Measurements from ENCODE around the gene TNC.

Gene TNC

DNA sequence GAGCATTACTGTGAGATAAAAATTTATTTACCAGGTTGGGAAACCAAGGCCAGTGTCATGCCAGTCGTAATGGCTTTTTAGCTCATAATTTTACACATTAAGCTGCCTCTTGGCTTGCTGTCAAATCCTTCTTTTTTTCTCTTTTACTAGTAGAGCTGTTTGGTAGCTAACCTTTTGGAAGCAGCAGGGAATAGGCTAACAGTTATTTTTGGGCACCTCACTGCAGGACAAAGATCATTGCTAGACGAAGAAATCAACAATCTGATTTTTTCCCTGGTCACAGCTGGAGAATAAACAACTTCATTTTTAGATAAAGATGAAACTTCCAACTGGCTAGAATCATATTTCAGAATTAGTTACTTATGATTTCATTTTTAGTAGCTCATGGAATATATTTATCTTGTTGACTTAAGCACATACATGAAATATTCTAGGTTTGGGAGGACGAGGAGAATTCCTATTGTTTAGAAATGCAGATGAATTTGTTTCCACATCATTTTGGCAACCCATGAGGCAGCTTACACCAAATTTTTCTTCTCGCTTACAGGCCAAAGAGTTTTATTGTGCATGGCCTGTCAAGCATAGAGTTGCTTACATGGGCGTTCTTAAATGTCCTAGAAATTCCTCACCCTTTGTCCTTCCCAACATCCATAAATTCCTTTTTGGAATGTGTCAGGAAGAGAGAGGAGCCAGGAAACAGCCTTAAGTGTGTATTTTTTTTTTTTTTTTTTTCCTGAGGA is 19.6 kb downstream of the TNC start:
- no peak for DNase-seq

DNA sequence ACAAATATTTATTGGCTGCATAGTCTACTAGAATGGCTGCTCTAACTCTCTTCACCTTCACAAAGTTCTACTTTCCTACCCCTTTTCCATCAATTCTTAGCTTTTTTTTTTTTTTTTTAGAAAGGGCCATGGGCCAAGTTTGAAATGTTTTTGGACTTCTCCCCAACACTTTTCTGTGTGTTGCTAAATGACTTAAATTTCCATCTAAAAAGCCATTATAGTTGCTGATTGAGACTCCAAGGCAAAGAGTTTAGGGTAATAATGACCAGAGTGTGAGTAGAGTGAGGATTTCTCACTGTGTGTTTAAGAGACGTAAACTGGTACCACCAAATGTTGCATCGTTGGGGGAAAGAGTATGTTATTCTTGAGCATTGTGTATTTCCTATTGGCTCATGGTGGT is 24.4 kb downstream of the TNC start:
- DNase-seq: no peak

DNA sequence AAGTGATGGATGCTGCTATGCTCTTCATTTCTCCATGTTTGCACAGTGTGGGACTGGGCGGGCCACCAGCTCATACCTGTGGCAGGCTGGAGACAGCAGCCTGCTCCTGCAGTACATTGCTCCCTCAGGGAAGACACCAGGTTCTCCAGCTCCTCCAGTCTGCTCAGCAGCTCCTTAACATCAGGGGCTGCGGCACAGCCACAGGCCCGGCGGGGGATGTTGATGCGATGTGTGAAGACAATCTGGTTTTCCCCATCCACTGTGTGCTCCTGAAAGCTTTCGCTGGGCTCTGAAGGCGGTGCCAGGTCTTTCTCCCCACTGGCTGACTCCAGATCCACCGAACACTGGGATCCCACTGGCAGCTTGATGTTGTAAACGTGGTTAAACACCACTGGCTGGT is 27.5 kb downstream of the TNC start:
- DNase-seq: no peak

DNA sequence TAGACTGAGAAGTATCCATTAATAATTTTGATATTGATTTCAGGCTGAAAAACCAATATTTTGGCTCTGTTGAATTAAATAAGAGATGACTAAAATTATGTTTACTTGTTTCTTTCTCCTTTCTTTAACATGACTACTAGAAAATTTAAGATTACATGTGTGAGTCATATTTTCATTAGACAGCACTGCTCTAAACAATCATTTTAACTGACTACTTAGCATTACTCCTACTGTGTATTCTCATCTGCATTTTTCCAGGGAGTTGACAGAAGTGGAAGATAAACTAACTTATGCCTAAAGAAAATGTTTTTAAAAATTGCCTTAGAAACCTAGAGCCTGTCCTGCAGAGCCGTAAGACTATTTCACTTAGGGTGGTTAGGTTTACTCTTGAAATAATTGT is 29.1 kb downstream of the TNC start:
- no peak for DNase-seq

DNA sequence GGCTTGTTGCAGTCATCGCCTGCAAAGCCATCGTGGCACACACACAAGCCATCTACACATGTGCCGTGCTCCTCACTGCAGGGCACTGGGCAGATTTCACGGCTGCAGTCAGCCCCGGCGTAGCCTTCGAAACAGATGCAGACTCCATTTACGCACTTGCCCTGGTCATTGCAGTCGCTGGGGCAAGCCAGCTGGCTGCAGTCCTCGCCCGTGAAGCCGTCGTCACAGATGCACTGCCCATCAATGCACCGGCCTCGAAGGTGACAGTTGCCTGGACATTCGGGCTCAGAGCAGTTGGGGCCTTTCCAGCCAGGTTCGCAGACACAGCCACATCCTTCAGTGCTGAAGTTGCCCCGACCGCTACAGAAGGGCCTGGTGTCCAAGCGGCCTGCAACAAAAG is 31.1 kb downstream of the TNC start:
- no peak for DNase-seq

DNA sequence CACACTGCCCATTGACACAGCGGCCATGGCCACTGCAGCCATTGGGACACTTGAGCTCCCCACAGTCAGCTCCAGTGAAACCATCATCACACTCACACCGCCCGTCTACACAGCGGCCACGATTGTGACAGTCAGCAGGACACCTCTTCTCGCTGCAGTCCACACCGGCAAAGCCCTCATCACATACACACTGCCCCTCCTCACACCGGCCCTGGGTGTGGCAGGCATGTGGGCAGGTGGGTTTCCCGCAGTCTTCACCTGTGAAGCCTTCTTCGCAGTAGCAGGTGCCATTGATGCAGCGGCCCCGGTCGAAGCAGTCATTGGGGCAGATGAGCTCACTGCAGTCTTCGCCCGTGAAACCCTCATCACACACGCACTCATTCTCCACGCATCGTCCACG is 31.5 kb downstream of the TNC start:
- DNase-seq: no peak

DNA sequence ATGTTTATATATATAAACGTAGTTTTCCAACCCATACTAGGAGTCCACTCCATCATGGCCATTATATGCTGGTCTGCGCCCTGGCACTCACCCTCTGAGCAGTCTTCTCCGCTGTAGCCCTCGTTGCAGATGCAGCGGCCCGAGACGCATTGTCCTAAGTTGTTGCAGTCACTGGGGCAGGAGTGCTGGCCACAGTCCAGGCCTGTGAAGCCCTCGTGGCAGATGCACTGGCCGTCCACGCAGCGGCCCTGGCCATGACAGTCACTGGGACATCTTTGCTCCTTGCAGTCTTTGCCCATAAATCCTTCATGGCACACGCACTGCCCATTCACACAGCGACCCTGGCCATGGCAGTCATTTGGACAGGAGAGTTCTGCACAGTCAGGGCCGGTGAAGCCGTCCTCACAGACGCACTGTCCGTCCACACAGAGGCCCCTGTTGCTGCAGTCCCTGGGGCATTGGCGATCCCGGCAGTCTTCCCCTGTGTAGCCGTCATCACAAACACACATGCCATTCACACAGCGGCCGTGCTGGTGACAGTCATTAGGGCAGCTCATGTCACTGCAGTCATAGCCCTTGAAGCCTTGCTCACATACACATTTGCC is 32.1 kb downstream of the TNC start:
- no peak for DNase-seq

DNA sequence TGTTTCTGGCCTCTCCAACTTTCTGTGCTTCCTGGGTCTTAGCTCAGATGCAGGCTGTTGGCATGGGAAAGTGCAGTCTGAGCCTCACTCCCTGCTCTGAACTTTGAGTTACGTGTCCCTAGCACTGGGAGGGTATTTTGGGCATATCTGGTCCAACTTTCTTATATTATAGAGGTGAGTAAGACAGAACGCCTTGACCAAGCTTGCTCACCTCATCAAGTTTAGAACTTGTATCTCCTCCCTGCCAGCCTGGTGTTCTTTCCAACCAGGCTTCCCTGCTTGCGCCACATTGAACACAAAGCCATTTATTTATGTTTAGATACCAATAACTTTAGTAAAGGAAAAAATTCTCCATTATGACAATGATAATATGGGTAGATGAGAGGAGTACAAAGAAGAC is 33.2 kb downstream of the TNC start:
- no peak for DNase-seq

DNA sequence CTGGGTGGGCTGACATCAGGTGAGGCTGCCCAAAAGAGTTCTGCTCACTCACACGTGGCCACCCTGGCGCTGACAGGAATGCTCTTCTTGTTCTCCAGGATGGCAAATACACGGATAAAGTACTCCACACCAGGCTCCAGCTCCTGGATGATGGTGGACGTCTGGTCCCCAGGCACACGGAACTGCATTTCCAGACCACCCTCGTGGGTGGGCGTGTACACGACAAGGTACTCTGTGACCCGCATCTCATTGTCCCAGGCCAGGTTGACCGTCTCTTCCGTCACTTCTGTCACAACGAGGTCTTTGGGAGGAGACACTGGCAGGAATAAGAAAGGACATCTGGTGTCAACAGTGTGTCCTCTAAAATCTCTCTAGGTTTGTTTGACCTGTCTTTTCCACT is 33.8 kb downstream of the TNC start:
- DNase-seq: no peak

DNA sequence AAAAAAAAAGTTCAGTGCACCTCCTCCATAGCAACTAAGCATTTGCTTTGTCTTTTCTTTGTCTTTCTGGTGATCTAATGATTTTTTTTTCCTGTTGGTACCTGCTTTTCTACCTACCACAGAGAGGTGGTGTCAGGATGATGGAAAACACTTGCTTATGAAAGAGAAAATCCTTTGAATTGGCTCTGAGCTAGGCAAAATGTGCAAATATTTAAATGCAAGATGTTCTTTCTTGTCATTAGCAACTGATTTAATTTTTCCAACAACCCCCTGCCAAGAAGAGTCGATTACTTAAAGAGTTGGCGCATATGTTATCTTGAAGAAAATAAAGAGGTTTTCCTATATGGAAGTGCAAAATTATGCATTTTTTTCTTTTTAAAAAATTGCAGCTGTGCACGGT is 37.7 kb downstream of the TNC start:
- no peak for DNase-seq

DNA sequence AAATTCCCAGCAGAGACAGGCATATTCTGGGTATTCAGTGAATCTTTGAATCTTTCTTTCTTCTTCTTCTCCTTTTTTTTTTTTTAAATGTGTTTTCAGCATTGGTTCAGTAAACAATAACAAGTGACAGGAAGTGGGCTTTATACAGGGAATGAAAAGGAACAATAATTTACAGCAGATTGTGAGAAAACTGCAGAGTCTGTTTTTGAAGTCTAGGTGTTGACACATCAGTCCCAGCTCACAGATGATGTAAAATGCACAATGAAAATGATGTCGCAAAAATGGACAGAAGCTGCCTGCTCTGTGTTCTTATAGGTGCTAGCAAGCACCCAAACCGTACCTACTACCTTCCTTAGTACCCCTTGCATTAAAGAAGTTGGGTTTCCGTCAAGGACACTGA is 38.8 kb downstream of the TNC start:
- DNase-seq: no peak

DNA sequence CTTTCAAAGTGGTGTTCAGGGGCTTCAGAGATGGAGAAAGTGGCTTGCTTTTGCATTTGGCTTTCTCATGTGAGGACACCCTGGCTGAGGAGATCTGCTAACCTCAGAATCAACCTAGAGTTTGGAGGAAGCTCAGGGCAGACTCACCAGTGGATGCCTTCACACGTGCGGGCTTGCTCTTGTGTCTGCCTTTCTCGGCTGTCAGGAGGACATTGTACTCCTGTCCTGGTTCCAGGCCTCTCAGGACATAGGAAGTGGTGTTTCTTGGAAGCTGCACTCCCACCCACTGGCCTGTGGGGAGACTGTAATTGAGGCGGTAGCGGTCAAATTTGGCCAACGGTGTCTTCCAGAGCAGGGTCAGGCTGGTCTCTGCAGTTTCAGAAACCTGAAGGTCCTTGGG is 44.5 kb downstream of the TNC start:
- no peak for DNase-seq

DNA sequence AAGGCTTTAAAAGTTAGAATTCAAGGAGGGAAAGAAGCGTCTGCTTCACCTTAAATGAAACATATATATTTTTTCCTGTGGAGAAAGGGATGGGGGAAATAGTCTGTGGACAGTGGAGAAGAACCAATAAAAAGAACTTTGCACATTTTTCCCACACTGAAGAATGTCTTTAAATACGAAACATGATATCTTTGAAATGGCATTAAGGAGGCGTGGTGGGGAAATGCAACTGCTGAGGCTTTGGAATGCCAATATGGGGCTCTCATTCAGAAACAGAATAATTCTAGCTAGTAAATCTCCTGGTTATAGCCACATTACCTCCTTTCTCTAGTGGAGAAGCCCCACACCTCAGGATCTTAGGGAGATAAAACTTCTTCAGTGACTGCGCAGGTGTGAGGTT is 46.8 kb downstream of the TNC start:
- DNase-seq: no peak

DNA sequence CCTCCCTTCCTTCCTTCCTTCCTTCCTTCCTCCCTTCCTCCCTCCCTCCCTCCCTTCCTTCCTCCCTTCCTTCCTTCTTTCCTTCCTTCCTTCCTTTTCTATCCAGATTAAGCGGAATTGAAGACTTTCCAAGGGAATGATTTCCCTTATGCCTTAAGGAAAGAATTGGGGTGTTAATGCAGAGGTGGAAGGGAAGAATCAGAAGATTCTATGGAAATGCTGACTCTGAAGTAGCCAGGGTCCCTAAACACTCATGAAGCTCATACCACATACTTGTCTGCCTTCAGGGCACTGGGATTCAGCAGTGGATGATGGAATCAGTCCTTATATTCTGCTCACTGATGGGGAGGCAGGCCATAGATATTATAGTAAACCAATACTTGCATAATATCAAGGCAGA is 48.2 kb downstream of the TNC start:
- DNase-seq: no peak

DNA sequence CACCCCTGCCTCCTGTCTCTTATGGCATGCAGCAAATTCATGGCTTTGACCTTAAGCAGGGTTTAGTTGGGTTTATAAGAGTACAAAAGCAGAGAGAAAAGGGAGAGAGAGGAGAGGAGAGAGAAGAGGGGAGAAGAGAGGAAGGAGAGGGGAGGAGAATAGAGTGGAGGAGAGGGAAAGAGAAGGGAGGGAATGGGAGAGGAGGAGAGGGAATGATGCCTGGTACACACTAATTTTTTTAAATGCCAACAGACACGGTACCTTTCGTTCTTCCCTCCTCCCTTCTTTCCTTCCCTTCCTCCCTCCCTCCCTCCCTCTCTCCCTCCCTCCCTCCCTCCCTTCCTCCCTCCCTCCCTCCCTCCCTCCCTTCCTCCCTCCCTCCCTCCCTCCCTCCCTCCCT is 48.7 kb downstream of the TNC start:
- no peak for DNase-seq

DNA sequence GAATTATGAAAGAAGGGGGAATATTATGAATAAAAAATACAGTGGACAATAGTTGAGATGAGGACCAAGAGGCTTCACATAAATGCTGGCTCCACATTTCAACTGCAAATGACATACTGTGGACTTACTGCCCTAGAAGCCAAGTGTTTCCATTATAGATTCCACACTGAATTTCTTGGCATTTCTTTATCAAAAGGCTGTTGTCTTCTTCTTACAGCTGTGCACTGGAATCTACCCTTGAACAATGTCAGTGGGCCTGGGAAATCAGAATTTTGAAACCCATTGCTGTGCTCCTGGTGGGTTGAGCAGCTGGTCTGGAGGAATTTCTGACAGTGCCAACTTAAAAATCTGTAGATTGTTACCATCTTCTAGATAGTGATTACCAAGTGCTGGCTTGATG is 49.9 kb downstream of the TNC start:
- no peak for DNase-seq

DNA sequence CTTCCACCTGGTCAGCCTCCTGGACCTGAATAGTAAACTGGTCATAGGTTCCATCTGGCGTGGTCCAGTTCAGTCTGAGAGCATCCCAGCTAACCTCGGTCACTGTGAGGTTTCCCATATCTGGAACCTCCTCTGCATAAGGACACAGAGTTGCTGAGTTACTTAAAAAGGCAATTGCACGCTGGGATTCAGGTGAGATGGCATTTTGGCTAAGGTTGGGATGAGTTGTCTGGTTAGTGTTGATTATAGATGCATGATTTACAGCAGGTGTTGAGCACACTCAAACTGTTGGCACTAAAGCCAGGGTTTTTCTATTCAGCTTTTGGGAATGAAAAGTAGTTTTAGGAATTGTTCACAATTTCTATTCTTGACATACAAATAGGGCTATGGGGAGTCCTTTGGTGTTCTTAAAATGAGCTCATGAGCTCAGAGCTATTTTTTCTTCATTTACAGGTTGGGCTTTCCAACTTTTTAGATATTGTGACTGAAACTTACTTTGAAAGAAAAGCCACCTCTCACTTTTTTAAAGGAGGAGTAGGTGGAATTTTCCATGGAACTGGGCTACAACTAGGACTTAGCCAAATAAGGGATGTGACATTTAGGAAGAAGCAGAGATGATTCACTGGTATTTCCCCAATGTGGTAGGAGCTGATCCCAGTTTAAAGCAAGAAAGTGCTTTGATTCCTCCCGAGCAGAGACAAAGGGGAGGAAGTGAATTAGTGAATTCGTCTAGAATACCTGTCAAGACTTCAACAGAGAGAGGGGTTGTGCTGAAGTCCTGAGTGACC is 54.7 kb downstream of the TNC start:
- no peak for DNase-seq

DNA sequence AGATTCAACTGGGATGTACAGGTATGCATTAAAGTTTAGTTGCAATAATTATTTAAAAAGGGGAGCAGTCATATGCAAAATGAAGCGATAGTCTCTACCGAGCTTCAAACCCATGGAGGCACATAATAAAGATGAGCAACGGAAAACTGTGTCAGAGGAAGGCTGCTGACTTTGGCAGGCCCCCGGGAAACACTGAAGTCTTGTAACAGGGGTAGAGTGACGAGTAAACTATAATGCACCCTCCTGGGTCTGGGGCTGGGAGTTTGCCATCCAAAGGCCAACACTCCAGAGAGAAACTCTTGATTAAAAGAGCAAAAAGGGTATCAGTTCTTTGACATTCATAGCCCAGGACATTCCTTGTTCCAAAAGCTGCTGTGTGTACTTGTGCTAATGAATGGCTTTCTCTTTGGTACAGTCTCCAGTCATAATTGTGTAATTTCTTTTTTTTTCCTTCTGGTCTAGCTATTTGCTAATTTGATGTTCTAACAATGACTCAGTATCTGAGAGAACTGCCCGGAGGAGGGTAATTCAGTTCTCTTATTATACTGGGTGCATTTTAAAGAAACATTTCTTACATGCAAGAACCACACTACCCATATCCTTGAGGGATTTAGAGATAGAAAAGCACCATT is 59.2 kb downstream of the TNC start:
- no peak for DNase-seq

DNA sequence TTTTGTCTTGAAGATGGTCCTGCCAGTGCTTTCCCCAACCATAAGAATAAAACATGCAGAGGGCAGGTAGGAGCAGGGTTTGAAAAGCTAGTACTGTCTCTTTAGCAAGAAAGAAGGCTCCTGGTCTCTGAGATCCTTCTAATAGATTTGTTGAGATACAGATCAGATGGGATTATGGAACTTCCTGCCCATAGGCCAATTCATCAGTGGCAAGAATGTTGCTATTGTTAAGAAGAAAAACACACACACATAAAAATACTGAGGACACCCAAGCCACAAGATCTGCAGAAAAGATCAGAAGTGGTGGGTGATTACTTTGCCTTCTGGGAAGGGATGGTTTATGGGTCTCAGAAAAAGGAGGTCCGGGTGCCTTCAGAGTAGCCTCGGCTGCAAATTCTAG is 59.8 kb downstream of the TNC start:
- DNase-seq: no peak

DNA sequence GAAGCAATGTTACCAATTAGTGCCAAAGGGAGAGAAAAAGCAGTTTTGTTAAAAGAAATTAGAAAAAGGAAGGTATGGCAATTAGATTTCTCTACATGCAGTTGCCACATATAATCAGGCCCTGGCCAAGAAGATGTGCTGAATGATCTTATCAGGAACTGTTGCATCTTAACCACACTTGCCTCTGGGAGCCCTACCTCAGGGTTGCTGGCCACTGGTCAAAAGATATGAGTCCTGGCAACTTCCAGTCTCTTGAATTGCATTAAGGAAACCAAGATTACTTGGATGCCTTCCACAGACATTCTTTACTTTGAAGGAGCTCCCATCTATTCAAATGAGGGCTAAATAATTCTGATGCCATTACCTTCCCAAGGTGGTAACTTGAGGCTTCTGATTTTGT is 60.4 kb downstream of the TNC start:
- no peak for DNase-seq

DNA sequence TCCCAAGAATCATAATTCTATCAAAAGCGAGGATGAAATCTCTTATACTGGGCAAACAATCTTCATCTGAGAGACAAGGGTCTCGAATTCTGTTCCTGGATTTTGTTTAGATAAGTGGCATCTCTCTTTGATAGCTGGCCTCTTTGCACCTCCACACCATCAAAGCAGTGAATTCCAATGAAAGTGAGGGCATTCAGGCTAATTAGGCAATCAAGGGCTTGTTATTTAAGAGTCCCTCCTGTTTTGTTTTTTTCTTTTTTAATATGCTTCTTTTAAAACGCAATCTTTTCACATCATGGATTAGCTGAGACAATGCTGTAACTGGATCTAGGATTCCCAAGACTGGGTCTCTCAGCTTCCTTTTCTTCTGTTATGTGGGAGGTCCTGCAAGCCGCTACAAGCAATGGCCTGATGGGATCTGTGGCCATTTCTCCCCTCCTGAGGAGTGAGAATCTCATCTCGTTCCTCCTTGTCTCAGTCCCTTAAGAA is 67.9 kb downstream of the TNC start:
- DNase-seq: no peak

DNA sequence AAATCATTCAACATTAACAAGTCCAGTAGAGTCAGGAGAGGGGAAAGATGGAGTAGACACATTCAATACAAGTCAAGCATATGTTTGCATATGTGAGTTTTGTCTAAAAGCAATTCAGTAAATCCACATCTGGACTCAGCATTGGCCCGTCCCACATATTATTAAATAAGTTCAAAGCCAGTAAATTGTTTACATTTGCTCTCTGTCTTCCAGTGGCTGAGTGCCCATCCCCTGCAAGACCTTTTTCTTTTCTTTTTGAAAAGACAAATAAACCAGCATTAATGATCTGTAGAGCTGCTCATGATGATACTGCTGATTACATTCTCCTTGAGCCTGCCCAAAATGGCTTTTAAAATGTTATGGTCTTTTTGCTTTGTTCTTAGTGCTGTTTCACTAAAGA is 71.1 kb downstream of the TNC start:
- DNase-seq: no peak

DNA sequence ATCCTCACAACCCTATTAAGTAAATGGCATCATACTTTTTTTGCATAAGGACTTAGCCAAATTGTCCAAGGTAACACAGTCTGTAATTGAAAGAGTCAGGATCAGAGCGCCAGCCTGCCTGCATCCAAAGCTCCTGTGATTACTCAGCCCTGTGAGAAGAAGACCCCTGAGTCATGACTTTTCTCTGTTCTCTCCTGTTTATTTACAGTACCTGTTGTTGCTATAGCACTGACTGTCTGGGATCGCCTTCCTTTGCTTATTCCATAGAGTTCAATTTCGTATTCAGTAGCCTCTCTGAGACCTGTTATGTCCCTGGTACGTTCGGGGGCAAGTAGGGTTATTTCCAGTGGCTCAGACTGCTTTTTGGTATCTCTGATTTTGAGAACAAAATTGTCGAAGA is 71.8 kb downstream of the TNC start:
- no peak for DNase-seq

DNA sequence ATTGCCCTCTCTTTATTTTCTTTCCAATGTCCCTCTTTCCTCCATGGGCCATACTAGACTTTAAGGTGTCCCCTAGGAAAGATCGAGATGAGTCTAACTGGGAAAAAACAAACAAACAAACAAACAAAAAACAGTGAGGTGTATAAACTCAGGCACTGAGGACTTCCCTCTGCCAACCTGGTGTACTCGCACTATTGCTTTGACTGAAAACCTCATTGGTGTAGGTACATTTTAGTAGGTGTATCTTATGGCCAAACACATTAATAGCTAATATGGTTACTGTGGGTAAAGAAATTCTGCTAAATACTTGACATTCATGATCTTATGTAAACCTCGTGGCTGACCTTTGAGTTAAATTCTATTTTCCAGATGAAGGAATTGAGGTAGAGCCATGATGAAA is 74.3 kb downstream of the TNC start:
- DNase-seq: no peak

All from activated gamma-delta T cell treated with Interleukin-2 at 50 U/mL for 16 hours (primary cell).